ENCODE measurements around the gene CDK6.

DNA sequence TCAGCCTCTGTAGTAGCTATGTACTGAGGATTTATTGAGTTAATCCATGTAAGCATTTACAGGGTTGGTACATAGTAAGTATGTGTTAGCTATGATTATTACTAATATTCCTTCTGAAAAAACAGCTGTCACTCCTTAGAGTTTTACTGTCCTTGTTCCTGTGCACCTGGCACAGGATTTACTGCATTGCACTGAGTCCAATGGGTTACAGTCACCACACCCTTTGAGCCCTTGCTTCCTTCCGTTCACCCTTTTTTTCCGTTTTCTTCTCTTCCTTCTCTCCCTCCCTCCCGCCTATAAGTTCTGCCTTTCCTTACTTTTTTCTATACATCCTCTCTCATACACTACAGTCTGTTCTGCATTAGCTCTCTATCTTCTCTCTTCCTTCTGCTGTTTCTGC is 12.5 kb upstream of the CDK6 start:
- TF ChIP-seq, protein P1, sequence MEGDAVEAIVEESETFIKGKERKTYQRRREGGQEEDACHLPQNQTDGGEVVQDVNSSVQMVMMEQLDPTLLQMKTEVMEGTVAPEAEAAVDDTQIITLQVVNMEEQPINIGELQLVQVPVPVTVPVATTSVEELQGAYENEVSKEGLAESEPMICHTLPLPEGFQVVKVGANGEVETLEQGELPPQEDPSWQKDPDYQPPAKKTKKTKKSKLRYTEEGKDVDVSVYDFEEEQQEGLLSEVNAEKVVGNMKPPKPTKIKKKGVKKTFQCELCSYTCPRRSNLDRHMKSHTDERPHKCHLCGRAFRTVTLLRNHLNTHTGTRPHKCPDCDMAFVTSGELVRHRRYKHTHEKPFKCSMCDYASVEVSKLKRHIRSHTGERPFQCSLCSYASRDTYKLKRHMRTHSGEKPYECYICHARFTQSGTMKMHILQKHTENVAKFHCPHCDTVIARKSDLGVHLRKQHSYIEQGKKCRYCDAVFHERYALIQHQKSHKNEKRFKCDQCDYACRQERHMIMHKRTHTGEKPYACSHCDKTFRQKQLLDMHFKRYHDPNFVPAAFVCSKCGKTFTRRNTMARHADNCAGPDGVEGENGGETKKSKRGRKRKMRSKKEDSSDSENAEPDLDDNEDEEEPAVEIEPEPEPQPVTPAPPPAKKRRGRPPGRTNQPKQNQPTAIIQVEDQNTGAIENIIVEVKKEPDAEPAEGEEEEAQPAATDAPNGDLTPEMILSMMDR (conservative IDR thresholded peaks at IDR 0.05; ENCODE audit: low read depth, low read length), result no peak
- no peak for TF ChIP-seq EZH2 (IDR thresholded peaks at IDR 0.05; ENCODE audit: borderline replicate concordance, low read depth, low read length, poor library complexity, severe bottlenecking)

Data from A673 (cell line).